Measurements from ENCODE around the gene OR4D10.
"Not testable (repeated sequence)": the region's sequence is repeated elsewhere in the genome, so short reads cannot be mapped to it uniquely, and the experiment has no call there.

The OR4D10 gene

GRCh38 chr11:59473015-59473414 is at the start of gene OR4D10:
TSS of gene OR4D10 (plus strand) at chr11:59473315. CDS start at chr11:59477430, 4,115 bp downstream.
- DNase-seq (ENCODE audit: low spot score), result no peak

DNA sequence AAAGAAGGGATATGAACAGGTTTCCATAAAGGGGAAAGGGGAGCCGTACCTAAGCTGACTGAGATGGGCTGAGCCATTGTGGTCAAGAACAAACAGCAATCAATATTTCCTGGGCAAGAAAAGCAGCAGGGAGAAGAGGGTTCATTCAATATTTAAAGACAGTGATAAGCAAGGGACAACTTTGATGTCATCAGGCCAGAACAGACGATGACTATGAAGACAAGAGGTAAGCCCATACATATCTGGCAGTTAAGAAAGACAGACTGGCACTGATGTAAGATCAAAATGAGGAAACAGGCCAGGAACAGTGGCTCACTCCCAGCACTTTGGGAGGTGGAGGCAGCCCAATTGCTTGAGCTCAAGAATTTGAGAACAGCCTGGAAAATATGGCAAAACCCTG is 49.3 kb upstream of the OR4D10 start:
- DNase-seq (ENCODE audit: low spot score), result no peak

- no peak for DNase-seq (ENCODE audit: low spot score)
Measured at GRCh38 chr11:59425131-59425530, 48.0 kb upstream of the OR4D10 start.

GRCh38 chr11:59426361-59427067 is 46.6 kb upstream of the OR4D10 start, which contains the start of gene OR5A2:
TSS of gene OR5A2 (minus strand) at chr11:59426413. CDS start at chr11:59422953, 3,460 bp downstream.
- no peak for DNase-seq (ENCODE audit: low spot score)

DNA sequence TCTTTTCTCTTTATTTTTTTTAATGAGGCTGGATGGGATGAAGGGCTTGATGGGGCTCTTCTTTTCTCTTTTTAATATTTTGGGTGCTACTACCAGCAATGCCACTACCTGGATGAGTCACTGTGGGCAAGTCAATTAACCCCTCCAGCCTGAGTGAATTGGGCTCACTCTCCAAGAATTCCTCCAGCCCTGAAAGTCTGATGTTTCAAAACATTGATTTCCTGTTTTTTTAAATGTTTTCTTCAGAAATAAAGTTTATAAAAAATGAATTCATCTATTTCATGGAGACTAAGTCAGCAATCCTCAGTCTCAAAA is 46.1 kb upstream of the OR4D10 start:
- no peak for DNase-seq (ENCODE audit: low spot score)

GRCh38 chr11:59429924-59430516 is 43.1 kb upstream of the OR4D10 start:
- peak; percentile 55 for DNase-seq (ENCODE audit: low spot score)

GRCh38 chr11:59436169-59436568 is 36.9 kb upstream of the OR4D10 start, which contains the start of gene OR5A1:
TSS of gene OR5A1 (plus strand) at chr11:59436469. CDS start at chr11:59443169, 6,700 bp downstream.
- no peak for DNase-seq (ENCODE audit: low spot score)

DNA sequence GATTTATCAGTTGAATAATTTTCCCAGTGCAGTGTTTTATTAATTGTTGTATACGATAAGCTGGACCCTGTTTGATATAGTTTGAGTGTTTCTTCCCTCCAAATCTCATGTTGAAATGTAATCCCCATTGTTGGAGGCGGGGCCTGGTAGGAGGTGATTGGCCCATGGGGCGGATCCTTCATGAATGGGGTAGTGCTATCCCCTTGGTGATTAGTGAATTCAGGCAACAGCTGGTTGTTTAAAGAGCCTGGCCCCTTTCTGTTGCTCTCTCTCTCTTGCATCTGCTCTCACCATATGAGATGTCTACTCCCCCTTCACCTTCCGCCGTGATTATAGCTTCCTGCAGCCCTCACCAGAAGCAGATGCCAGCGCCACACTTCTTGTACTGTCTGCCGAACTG is 35.3 kb upstream of the OR4D10 start:
- no peak for DNase-seq (ENCODE audit: low spot score)

GRCh38 chr11:59445624-59446023 is 27.5 kb upstream of the OR4D10 start:
- DNase-seq (ENCODE audit: low spot score), result not testable (repeated sequence)

DNA sequence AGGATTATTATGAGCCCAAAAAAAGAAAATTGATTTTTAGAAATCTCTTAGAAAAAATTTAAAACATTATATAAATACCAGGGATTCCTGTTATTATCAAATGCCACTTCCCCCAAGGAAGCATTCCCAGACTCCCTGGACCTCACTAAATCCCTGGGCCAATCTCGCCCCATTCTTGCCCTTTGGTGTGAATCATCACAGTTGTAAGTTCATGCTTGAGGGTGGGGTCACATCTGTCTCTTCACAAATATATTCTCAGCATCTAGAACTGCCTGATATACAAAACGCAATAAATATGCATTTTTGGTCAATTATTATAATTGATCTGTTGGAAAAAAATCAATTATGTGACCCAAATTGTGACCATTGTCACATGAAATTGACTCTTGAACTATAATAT is 24.6 kb upstream of the OR4D10 start:
- no peak for DNase-seq (ENCODE audit: low spot score)

DNA sequence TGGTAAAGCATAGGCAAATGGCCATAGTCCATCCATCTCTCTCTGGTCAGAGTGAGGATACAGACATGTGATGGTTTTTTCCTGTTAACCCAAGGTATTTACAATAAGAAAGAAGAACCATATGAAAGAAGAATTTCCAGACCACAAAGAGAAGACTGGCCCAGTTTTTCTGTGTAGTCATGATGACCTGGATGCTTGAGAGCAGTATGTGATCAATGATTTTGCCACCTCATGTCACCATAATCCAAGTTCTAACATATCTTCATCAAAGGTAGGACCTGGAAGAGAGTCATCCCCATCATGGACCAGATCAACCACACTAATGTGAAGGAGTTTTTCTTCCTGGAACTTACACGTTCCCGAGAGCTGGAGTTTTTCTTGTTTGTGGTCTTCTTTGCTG is 16.5 kb upstream of the OR4D10 start, which contains the start of gene OR4D6:
TSS of gene OR4D6 (plus strand) at position 301 of the 400 bp plus-strand sequence. CDS start at position 301, 0 bp downstream.
- DNase-seq (ENCODE audit: low spot score), result no peak

- DNase-seq (ENCODE audit: low spot score), result no peak
Measured at GRCh38 chr11:59459916-59460315, 13.2 kb upstream of the OR4D10 start.

- DNase-seq (ENCODE audit: low spot score), result no peak
Measured at GRCh38 chr11:59463190-59463641, 9.9 kb upstream of the OR4D10 start.

DNA sequence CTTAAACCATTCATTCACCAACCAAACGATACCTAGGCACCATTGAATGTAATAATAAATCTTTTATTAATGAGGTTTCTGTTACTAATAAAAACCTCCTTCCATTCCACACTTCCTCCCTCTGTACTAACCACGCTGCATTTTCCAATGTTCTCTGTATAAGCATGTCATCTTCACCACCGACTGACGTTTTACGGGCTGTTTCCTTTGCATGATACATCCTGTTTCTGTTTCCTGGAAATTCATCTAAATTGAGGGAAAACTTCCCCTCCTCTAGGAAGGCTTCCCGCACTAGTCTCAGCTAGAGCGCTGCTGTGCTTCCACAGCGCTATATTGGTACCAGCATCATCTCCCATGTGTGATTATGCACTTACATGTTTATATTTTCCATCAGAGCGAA is 2.1 kb downstream of the OR4D10 start:
- DNase-seq (ENCODE audit: low spot score), result no peak

DNA sequence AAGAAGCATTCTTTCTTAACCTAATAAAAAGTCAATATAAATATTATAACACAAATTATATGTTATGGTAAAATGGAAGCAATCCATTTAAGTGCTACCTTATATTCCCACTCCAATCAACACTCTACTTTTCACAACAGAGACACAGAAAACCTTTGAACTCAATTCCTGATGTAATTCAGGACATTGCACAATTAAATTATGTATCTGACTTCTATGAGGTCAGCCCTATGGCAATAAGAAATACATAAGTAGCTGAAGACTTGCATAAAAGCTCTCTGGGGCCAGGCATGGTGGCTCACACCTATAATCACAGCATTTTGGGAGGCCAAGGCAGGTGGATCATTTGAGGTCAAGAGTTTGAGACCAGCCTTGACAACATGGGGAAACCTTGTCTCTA is 6.8 kb downstream of the OR4D10 start:
- DNase-seq (ENCODE audit: low spot score), result no peak

GRCh38 chr11:59480359-59480758 is 7.2 kb downstream of the OR4D10 start:
- DNase-seq (ENCODE audit: low spot score), result no peak

DNA sequence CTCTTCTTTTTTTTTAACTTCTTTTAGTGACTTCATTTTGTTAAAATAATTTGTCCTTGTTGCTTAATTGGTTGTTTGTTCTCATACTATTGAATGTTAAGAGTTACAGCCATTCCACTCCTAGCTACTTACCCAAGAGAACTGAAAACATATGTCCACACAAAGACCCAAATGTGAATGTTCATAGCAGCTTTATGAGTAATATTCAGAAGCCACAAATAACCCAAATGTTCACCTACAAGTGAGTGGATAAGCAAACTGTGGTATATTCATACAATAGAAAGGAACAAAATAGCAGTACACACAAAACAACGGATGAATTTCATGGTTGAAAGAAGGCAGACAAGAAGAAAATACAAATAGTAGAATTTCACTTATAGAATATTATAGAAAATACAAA is 28.8 kb downstream of the OR4D10 start:
- no peak for DNase-seq (ENCODE audit: low spot score)

DNA sequence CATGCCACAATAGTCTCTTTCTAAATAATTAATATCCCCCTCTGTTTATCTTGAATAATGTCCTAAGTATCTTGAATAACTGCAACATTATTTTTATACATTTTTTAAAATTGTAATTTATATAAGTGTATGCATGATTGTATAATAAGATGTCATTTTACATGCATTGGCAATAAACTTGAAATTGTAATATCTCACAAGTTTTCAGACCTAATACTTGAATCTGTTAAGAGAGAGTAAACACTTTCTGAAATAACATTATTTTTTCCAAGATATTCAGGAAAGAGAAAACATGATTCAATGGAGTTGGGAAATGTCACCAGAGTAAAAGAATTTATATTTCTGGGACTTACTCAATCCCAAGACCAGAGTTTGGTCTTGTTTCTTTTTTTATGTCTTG is 30.2 kb downstream of the OR4D10 start, which contains the start of gene OR4D11:
TSS of gene OR4D11 (plus strand) at position 301 of the 400 bp plus-strand sequence. CDS start at position 301, 0 bp downstream.
- DNase-seq (ENCODE audit: low spot score), result no peak

DNA sequence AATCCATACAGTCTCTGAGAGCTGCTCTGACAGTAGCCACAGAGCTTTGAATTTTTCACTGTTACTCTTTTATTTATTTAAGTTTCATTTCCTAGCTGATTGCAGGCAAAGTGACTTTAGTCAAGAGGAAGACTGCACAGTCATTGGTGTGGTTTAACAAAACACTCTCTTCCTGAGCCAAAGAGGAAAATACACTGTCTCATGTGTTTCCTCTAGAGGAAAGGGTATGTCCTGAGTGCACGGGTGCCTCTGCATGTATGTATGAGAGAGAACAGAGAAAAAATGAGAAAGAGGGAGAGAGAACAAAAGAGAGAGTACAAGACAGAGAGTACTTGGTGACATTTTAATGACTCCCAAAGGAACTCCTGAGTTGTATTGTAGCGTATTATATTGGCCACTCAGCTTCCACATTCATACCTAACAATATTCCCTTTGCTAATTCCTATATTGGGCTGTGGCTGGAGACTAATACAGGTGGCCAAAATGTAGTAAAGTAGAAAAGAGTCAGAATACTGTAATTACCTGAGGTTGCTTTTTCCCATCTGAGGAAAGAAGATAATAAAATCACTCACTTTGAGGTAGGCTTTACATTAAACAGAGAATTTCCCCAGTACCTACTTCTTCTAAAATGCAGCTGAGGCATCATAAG is 38.0 kb downstream of the OR4D10 start, which contains the start of gene OR4D9:
TSS of gene OR4D9 (plus strand) at position 599 of the 649 bp plus-strand sequence. CDS start 3,374 bp downstream, outside the sequence.
- DNase-seq (ENCODE audit: low spot score), result peak; percentile 19

DNA sequence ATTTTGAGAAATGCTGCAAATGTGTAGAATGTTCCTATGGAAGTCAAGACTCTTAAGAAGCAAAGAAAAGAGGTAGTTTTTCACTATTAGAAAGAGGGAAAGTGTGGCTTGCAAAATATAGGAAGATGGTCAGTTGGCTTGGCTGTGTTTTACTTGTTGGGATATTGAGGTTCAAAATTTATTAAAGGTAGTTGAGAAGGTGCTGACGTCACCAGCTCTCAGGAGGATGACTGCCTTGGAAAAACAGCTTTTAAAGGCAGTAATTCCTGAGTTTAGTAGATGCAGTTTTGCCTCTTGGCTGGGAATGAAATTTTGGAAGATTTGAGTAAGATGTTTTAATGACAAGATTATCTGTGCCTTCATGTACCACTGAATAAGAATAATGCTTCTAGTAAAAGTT is 38.6 kb downstream of the OR4D10 start:
- DNase-seq (ENCODE audit: low spot score), result no peak

GRCh38 chr11:59520139-59520538 is 47.0 kb downstream of the OR4D10 start:
- not testable (repeated sequence) for DNase-seq (ENCODE audit: low spot score)

- no peak for DNase-seq (ENCODE audit: low spot score)
Measured at GRCh38 chr11:59520741-59521140, 47.6 kb downstream of the OR4D10 start.

DNA sequence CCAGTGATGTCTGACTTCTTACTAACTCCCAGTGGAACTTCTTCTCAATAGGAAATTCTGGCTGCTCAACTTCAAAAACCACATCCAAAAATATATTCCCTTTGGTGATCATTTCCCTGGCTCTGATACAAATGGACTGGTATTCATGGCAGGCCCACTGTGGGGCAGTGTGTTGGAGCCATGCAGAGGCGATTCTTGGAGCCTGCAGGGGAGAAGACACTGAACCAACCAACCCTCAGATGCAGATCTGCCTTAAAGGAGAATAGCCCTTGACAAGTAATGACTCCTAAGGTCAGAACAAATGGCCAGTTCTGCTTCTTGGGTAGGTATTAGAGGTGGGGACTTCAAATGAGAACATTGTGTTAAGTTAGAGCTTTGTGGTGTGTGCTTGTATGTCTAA is 50.4 kb downstream of the OR4D10 start:
- DNase-seq (ENCODE audit: low spot score), result no peak

All from pons (tissue), 1 donor.